ENCODE results near the gene GNG7.

DNA sequence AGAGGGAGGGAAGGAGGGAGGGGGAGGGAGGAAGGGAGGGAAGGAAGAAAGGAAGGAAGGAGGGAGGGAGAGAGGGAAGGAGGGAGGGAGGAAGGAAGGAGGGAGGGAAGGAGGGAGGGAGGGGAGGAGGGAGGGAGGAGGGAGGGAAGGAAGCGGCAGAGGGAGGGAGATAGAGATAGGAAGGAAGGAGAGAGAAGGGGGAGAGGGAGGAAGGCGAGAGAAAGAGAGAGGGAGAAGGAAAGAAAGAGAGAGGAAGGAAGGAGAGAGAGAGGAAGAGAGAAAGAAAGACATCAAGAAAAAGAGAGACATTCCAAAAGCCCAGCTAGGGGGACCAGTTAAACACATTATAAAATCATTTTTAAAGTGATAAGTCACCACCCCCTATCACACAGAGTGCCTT, 62.5 kb downstream of the GNG7 start:
- TF ChIP-seq, protein P1, sequence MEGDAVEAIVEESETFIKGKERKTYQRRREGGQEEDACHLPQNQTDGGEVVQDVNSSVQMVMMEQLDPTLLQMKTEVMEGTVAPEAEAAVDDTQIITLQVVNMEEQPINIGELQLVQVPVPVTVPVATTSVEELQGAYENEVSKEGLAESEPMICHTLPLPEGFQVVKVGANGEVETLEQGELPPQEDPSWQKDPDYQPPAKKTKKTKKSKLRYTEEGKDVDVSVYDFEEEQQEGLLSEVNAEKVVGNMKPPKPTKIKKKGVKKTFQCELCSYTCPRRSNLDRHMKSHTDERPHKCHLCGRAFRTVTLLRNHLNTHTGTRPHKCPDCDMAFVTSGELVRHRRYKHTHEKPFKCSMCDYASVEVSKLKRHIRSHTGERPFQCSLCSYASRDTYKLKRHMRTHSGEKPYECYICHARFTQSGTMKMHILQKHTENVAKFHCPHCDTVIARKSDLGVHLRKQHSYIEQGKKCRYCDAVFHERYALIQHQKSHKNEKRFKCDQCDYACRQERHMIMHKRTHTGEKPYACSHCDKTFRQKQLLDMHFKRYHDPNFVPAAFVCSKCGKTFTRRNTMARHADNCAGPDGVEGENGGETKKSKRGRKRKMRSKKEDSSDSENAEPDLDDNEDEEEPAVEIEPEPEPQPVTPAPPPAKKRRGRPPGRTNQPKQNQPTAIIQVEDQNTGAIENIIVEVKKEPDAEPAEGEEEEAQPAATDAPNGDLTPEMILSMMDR (IDR thresholded peaks at IDR 0.05; ENCODE audit: extremely low read depth in 1 of 2, insufficient read depth in 1 of 2, low read depth in 1 of 2, low read length in 2 of 2) = no peak
- no peak for TF ChIP-seq POLR2AphosphoS5 (IDR thresholded peaks at IDR 0.05; ENCODE audit: insufficient read depth, low read depth, low read length)
- TF ChIP-seq POLR2A (IDR thresholded peaks at IDR 0.05; ENCODE audit: low read depth, low read length) = no peak

Data from endothelial cell of umbilical vein (primary cell).